NCI-H187 (cell line): ENCODE measurements around the gene SF1.

Experiments
- DNase-seq, 2 experiments: peaks; one replicate each; lab custom pipeline; 2025; lab: John Stamatoyannopoulos, UW

SF1 gene

GRCh38 chr11:64724863-64725532 is 53.3 kb downstream of the SF1 start:
- DNase-seq, result no peak

GRCh38 chr11:64723907-64724862 is 54.2 kb downstream of the SF1 start:
- DNase-seq, result no peak

DNA sequence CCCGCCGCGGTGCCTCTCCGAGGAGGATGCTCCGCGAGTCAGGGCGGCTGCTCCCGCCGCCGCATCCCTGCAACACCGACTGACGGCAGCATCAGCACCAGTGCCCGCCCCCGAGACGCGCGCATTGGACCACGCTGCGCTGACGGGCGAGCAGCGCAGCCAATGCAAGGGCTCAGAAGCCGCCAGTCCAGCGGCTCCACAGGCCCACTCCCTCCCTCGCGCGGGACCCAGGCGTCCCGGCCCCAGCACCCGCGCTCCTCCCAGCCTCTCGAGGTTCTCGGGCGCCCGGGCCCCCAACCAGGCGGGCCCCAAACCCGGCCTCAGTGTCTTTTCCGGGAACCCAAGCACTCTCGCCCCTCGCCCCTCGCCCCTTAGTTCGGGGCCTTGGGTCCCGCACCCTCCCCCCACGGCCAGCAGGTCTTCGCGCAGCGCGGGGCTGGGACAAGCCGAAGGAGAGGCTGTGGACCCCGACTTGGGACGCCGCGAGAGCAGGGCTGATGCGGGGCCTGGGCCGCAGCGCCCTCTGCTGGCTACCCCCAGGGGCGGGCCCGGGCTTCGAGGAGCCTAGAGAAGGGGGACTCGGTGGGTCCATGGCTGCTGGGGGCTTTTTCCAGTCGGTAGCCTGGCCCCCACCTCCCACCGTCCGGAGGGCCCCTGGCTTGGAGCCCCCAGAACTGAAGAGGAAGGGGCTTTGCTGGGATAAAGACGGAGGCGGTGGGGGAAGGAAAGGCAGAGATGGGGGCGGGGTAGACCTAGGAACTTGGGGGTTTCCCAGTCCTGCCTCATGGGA is 55.0 kb downstream of the SF1 start, which contains the start of gene NRXN2:
Gene NRXN2, minus strand, starts transcription at position 81 of the 790 bp plus-strand sequence. CDS start 9,498 bp downstream, outside the sequence.
- peak; percentile 36 to 77 for DNase-seq

- DNase-seq, result no peak
Measured at GRCh38 chr11:64722141-64723065, 55.9 kb downstream of the SF1 start.

GRCh38 chr11:64721359-64721699 is 57.0 kb downstream of the SF1 start:
- DNase-seq, result no peak

DNA sequence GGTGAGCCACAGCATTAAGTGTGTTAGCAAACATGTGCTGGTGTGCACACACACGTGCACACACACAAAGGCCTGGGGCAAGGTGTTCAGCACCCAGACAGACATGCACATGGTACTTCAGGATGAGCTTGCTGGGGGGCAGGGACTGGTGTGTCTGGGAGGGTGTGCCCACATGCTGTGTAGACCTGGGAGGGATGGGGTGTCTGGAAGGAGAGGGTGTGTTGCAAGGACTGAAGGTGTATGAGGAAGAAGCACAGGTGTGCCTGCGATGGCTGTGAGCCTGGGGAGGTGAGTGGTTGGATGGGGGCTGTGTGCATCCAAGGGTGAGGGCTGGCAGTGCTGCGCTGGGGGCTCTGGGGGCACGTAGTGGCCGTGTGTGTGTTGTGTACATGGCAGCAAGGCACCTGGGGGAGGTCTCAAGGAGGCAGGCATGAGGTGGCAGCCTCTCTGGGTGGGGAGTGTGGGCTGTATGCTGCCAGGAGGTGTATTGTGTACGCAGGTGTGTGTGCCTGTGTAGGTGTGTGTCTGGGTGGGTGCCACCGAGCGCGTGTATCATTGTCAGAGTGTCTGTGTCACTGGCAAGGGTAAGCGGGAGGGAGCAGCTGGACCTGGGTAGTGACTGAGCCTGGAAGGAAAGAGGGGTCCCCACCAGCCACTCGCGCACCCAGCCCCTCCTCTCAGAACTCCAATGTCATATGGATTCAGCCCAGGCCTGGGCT is 57.5 kb downstream of the SF1 start:
- DNase-seq, result no peak

DNA sequence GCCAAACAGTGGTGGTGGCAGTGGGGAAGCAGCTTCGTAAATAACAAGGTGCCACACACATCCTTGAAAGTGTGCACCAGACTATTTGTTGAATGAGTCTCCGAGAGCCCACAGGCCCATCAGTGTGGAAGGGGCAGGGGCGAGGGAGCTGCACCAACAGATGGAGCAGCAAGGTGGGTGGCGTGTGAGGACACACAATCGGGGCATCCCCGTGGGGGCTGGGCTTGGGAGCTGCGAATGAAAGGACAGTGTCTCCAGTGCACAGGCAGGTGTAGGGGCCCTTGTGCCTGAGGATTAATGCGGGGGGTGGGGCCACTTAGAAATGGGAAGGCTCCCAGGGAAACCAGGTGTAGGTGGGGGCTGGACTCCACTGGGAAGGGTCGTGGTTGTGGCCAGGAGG is 58.2 kb downstream of the SF1 start:
- no peak for DNase-seq

DNA sequence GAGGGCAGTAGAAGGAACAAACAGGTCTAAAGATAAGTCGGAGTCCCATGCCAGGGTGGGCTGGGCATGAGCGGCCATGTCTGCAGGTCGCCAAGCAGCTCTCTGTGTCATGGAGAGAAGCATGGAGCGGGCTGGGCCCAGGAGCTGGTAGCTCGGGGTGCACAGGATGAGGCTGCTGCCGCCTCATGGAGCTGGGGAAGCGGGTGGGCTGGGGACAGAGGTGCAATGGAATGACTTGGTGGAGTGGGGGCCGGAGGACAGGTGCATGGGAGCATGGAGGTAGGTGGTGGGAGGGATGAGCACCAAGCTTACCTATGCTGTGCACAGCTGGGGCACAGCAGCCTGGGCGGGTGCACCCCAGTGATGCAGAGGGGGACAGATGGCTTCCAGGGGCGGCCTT is 58.9 kb downstream of the SF1 start:
- DNase-seq, result no peak

DNA sequence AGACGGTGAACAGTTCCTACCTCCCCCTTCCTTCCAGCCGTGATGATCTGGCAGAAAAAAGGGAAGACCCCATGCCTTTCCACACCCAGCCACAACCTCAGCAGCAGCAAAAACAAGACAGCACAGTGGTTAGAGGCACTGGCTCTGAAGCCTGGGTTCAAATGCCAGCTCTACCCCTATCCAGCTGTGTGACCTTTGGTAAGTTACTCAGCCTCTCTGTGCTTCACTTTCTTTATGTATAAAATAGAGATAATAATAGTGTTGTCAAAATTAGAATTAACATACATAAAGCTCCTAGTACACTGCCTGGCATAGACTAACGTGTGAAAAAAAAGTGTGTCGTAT is 59.6 kb downstream of the SF1 start:
- DNase-seq, result no peak

- no peak for DNase-seq
Measured at GRCh38 chr11:64718084-64718779, 60.1 kb downstream of the SF1 start.

- DNase-seq, result no peak
Measured at GRCh38 chr11:64717268-64717578, 61.1 kb downstream of the SF1 start.

- no peak for DNase-seq
Measured at GRCh38 chr11:64716473-64717267, 61.7 kb downstream of the SF1 start.

GRCh38 chr11:64715756-64716472 is 62.4 kb downstream of the SF1 start:
- no peak for DNase-seq

DNA sequence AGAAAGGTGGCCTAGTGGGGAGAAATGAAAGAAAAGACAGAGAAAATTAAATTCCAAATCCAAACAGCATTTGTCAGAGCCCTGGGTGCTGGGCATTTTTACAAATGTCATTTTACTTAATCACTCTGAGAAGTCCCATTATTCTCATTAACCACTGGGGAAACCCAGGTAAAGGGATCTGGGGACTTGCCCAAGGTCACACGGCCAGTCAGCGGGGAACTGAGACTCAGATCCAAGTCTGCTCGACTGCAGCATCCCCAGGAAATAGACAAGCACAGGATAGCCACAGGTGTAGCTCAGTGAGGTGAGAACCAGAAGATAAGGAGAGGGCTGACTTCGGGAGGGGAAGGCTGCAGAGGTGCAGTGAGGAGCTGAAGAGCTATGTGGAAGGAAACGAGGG is 63.2 kb downstream of the SF1 start:
- no peak for DNase-seq

DNA sequence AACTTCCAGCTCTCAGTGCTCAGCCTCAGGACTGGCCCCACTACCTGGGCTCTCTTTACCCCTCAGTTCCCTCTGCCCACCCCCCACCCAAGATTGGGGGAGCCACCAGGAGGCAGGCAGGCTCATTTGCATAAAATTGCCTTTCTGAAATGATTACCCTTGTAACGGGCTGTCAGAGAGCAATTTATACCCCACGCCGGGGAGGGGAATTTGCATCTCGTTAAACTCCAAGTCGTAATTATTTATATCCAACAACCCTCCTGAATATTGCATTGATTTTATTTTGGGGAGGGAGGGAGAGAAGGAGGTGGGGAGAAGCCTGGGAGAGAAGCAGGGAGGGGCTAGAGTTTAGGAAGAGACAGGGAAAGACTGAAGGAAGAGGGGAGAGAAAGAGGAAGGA is 63.7 kb downstream of the SF1 start:
- no peak for DNase-seq
